Measurements from ENCODE around the gene RAPGEF2.
"Not testable (repeated sequence)": the region's sequence is repeated elsewhere in the genome, so short reads cannot be mapped to it uniquely, and the experiment has no call there.

Gene RAPGEF2

GRCh38 chr4:159379064-159379463 is 276.2 kb downstream of the RAPGEF2 start:
- not testable (repeated sequence) for DNase-seq

GRCh38 chr4:159379836-159380235 is 277.0 kb downstream of the RAPGEF2 start:
- DNase-seq: no peak

- no peak for DNase-seq
Observed at GRCh38 chr4:159382856-159383561, 280.1 kb downstream of the RAPGEF2 start.

- DNase-seq: no peak
Observed at GRCh38 chr4:159383562-159383931, 280.7 kb downstream of the RAPGEF2 start.

- no peak for DNase-seq
Observed at GRCh38 chr4:159384017-159384416, 281.1 kb downstream of the RAPGEF2 start.

GRCh38 chr4:159384632-159385031 is 281.8 kb downstream of the RAPGEF2 start:
- no peak for DNase-seq

GRCh38 chr4:159386620-159387019 is 283.7 kb downstream of the RAPGEF2 start:
- DNase-seq: no peak

GRCh38 chr4:159389756-159390155 is 286.9 kb downstream of the RAPGEF2 start:
- DNase-seq: no peak

GRCh38 chr4:159390648-159391047 is 287.8 kb downstream of the RAPGEF2 start:
- DNase-seq: no peak

- DNase-seq: no peak
Observed at GRCh38 chr4:159395693-159396092, 292.8 kb downstream of the RAPGEF2 start.

- DNase-seq: no peak
Observed at GRCh38 chr4:159396151-159396550, 293.3 kb downstream of the RAPGEF2 start.

GRCh38 chr4:159398236-159398638 is 295.4 kb downstream of the RAPGEF2 start:
- no peak for DNase-seq

- DNase-seq: no peak
Observed at GRCh38 chr4:159400558-159401225, 297.8 kb downstream of the RAPGEF2 start.

- no peak for DNase-seq
Observed at GRCh38 chr4:159401226-159401712, 298.4 kb downstream of the RAPGEF2 start.

- no peak for DNase-seq
Observed at GRCh38 chr4:159401791-159402380, 299.0 kb downstream of the RAPGEF2 start.
